HEK293 (cell line): ENCODE measurements around the gene C1orf52.
A peak's percentile ranks its signal among the peaks of the same experiment; 100 is the strongest.

Source experiments
- CTCF ChIA-PET: fragments of 350-600 bp; formaldehyde crosslinking; extraction: SDS; loops from one replicate; lab custom pipeline; 2021; ENCODE audit warnings: antibody characterized with exemption; lab: Yijun Ruan, JAX
- POLR2A ChIA-PET: fragments of 300-600 bp; formaldehyde crosslinking; extraction: SDS; loops from one replicate; lab custom pipeline; 2020; ENCODE audit warnings: antibody characterized with exemption, inconsistent platforms; lab: Yijun Ruan, JAX
- H3K27ac ChIP-seq: fragments of 200-500 bp; sonication (Bioruptor generic); 2 replicates; pipeline ENCODE4 v1.5.1; 2014; ENCODE audit warnings: low read depth, low read length, control low read depth, inconsistent platforms; ENCODE audit errors: extremely low read depth
- H3K36me3 ChIP-seq, 2 experiments: fragments of 200-500 bp in 1 of 2; sonication (Bioruptor generic) in 1 of 2; 1 replicate in 1 of 2; 2 replicates in 1 of 2; pipeline ENCODE4 v1.5.1; 2014 to 2017; ENCODE audit warnings: inconsistent platforms in 2 of 2, low read length in 2 of 2; ENCODE audit not compliant: control insufficient read depth in 2 of 2, insufficient read depth in 1 of 2
- H3K4me1 ChIP-seq: fragments of 200-500 bp; sonication (Bioruptor generic); 2 replicates; pipeline ENCODE4 v1.5.1; 2014; ENCODE audit warnings: mild to moderate bottlenecking, low read length, inconsistent platforms; ENCODE audit not compliant: control insufficient read depth, insufficient read depth
- H3K4me3 ChIP-seq: 2 replicates; pipeline ENCODE4 v1.5.1; 2011; ENCODE audit warnings: low read depth, mild to moderate bottlenecking, control low read depth, low read length, moderate library complexity
- H3K9me3 ChIP-seq: fragments of 200-500 bp; sonication (Bioruptor generic); 2 replicates; pipeline ENCODE4 v1.5.1; 2014; ENCODE audit warnings: low read depth, low read length, inconsistent platforms; ENCODE audit not compliant: control insufficient read depth, insufficient read depth
- EGR2 ChIP-seq: fragments of 450-650 bp; formaldehyde crosslinking; IDR thresholded peaks from 2 replicates; pipeline ENCODE4 v1.5.1; 2016; ENCODE audit warnings: low read depth, missing biosample characterization, missing genetic modification characterization
- GLIS1 ChIP-seq: fragments of 450-650 bp; formaldehyde crosslinking; IDR thresholded peaks from 2 replicates; pipeline ENCODE4 v1.5.1; 2016; ENCODE audit warnings: missing biosample characterization, missing genetic modification characterization
- HIC1 ChIP-seq: fragments of 450-650 bp; formaldehyde crosslinking; IDR thresholded peaks from 2 replicates; pipeline ENCODE4 v1.5.1; 2016; ENCODE audit warnings: missing biosample characterization, missing genetic modification characterization
- HOXC10 ChIP-seq: sonication (generic); formaldehyde crosslinking; IDR thresholded peaks from 2 replicates; pipeline ENCODE4 v1.8.1; 2023; ENCODE audit warnings: mild to moderate bottlenecking, missing genetic modification reagents
- MYNN ChIP-seq: fragments of 450-650 bp; formaldehyde crosslinking; IDR thresholded peaks from 2 replicates; pipeline ENCODE4 v1.5.1; 2016; ENCODE audit warnings: missing biosample characterization, missing genetic modification characterization, borderline replicate concordance
- MZF1 ChIP-seq: fragments of 450-650 bp; formaldehyde crosslinking; IDR thresholded peaks from 2 replicates; pipeline ENCODE4 v1.5.1; 2017; ENCODE audit warnings: missing biosample characterization, missing genetic modification characterization, borderline replicate concordance
- PRDM10 ChIP-seq: fragments of 450-650 bp; formaldehyde crosslinking; IDR thresholded peaks from 2 replicates; pipeline ENCODE4 v1.5.1; 2016; ENCODE audit warnings: missing biosample characterization, missing genetic modification characterization
- SCRT1 ChIP-seq: fragments of 450-650 bp; formaldehyde crosslinking; IDR thresholded peaks from 2 replicates; pipeline ENCODE4 v1.5.1; 2016; ENCODE audit warnings: missing biosample characterization, missing genetic modification characterization, borderline replicate concordance
- SP3 ChIP-seq: fragments of 450-650 bp; formaldehyde crosslinking; IDR thresholded peaks from 2 replicates; pipeline ENCODE4 v1.5.1; 2016; ENCODE audit warnings: missing biosample characterization, missing genetic modification characterization
- WT1 ChIP-seq: fragments of 450-650 bp; formaldehyde crosslinking; IDR thresholded peaks from 2 replicates; pipeline ENCODE4 v1.5.1; 2016; ENCODE audit warnings: missing biosample characterization, missing genetic modification characterization
- ZFHX2 ChIP-seq: fragments of 450-650 bp; formaldehyde crosslinking; conservative IDR thresholded peaks from 2 replicates; pipeline ENCODE4 v1.5.1; 2016; ENCODE audit warnings: missing biosample characterization, missing genetic modification characterization
- ZNF138 ChIP-seq: fragments of 450-650 bp; formaldehyde crosslinking; IDR thresholded peaks from 2 replicates; pipeline ENCODE4 v1.5.1; 2016; ENCODE audit warnings: missing biosample characterization, missing genetic modification characterization, borderline replicate concordance
- ZNF155 ChIP-seq: fragments of 450-650 bp; formaldehyde crosslinking; IDR thresholded peaks from 2 replicates; pipeline ENCODE4 v1.5.1; 2016; ENCODE audit warnings: missing biosample characterization, missing genetic modification characterization
- ZNF169 ChIP-seq: fragments of 450-650 bp; formaldehyde crosslinking; IDR thresholded peaks from 2 replicates; pipeline ENCODE4 v1.5.1; 2016; ENCODE audit warnings: missing biosample characterization, missing genetic modification characterization
- ZNF184 ChIP-seq: fragments of 450-650 bp; IDR thresholded peaks from 2 replicates; pipeline ENCODE4 v1.5.1; 2018; ENCODE audit warnings: missing biosample characterization, mild to moderate bottlenecking, missing genetic modification characterization
- ZNF202 ChIP-seq: fragments of 450-650 bp; formaldehyde crosslinking; IDR thresholded peaks from 2 replicates; pipeline ENCODE4 v1.5.1; 2016; ENCODE audit warnings: missing biosample characterization, missing genetic modification characterization, borderline replicate concordance
- ZNF211 ChIP-seq: fragments of 450-650 bp; formaldehyde crosslinking; IDR thresholded peaks from 2 replicates; pipeline ENCODE4 v1.5.1; 2016; ENCODE audit warnings: low read depth, missing biosample characterization, missing genetic modification characterization
- ZNF248 ChIP-seq: fragments of 450-650 bp; formaldehyde crosslinking; IDR thresholded peaks from 2 replicates; pipeline ENCODE4 v1.5.1; 2017; ENCODE audit warnings: missing biosample characterization, missing genetic modification characterization
- ZNF292 ChIP-seq: fragments of 450-650 bp; formaldehyde crosslinking; IDR thresholded peaks from 2 replicates; pipeline ENCODE4 v1.5.1; 2016; ENCODE audit warnings: low read depth, missing biosample characterization, missing genetic modification characterization, borderline replicate concordance
- ZNF324 ChIP-seq: fragments of 450-650 bp; formaldehyde crosslinking; IDR thresholded peaks from 2 replicates; pipeline ENCODE4 v1.5.1; 2016; ENCODE audit warnings: missing biosample characterization, missing genetic modification characterization
- ZNF621 ChIP-seq: fragments of 450-650 bp; formaldehyde crosslinking; IDR thresholded peaks from 2 replicates; pipeline ENCODE4 v1.5.1; 2017; ENCODE audit warnings: missing biosample characterization, missing genetic modification characterization
- ZNF664 ChIP-seq: fragments of 450-650 bp; formaldehyde crosslinking; IDR thresholded peaks from 2 replicates; pipeline ENCODE4 v1.5.1; 2016; ENCODE audit warnings: missing biosample characterization, missing genetic modification characterization
- ZNF701 ChIP-seq: fragments of 450-650 bp; formaldehyde crosslinking; IDR thresholded peaks from 2 replicates; pipeline ENCODE4 v1.5.1; 2016; ENCODE audit warnings: missing biosample characterization, missing genetic modification characterization
- ZNF747 ChIP-seq: fragments of 450-650 bp; formaldehyde crosslinking; IDR thresholded peaks from 2 replicates; pipeline ENCODE4 v1.5.1; 2016; ENCODE audit warnings: missing biosample characterization, missing genetic modification characterization
- ZNF768 ChIP-seq: fragments of 450-650 bp; formaldehyde crosslinking; IDR thresholded peaks from 2 replicates; pipeline ENCODE4 v1.5.1; 2018; ENCODE audit warnings: missing biosample characterization, mild to moderate bottlenecking, missing genetic modification characterization
- ZNF843 ChIP-seq: fragments of 450-650 bp; formaldehyde crosslinking; IDR thresholded peaks from 2 replicates; pipeline ENCODE4 v1.5.1; 2016; ENCODE audit warnings: missing biosample characterization, missing genetic modification characterization
- TF ChIP-seq, protein P1 (sequence below): fragments of 450-650 bp; formaldehyde crosslinking; IDR thresholded peaks from 2 replicates; pipeline ENCODE4 v1.5.1; 2016; ENCODE audit warnings: missing biosample characterization, missing genetic modification characterization

The C1orf52 gene

DNA sequence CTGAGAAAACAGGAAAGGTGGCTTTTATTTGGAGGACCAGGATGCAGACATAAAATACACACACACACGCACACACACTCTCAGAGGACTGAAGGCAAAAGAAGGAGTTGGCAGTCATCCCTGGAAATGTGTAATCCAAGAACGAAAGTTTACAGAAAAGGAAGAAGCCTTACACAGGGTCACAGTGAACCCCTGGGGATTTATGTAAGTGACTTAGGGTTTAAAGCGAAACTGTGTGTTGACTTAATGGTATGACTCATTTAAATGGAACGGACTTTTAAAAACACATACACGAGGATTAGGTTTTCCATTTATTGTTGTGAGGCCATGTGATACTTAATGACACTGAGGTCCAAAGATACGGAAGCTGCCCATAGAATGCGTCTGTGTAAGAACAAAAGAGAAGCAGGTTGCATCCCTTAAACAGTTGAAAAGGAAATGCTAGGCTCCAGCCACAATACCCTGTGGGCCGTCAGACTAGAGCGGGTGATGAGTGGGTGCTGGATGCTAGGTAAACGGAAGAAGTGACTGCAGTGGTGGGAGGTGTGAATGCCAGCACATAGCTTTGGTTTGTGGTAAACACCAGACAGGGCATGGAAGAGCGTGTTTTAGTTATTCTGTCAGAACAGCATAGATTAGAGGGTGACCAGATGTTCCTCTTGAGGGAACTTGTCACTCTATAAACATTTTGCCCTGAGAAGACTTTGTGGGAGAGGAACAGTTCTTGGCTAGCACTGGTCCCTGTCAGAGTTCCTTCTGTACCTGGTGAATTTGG, 38.6 kb upstream of the C1orf52 start:
- POLR2A ChIA-PET = interaction anchor here (1.0 to 2.0 kb wide), 4 partner anchors 21 to 309 kb away, joined by 4 to 19 read pairs (median 8); partner anchors contain the start of genes BCL10 and C1orf52
- TF ChIP-seq HOXC10 = no peak
- no peak for TF ChIP-seq ZNF202 (tag by site-specific recombination)
- TF ChIP-seq ZNF211 (tag by site-specific recombination) = no peak
- TF ChIP-seq ZNF768 = no peak
- no peak for TF ChIP-seq ZNF621 (tag by site-specific recombination)
- peak; percentile 63; the same call in 1 of the 2 replicates for TF ChIP-seq ZNF155 (tag by site-specific recombination)
- peak; percentile 92 for TF ChIP-seq ZNF324
- TF ChIP-seq GLIS1 (tag by site-specific recombination) = peak; percentile 78
- no peak for TF ChIP-seq ZNF169 (tag by site-specific recombination)
- peak; percentile 85 for TF ChIP-seq PRDM10 (tag by site-specific recombination)
- TF ChIP-seq, protein P1, sequence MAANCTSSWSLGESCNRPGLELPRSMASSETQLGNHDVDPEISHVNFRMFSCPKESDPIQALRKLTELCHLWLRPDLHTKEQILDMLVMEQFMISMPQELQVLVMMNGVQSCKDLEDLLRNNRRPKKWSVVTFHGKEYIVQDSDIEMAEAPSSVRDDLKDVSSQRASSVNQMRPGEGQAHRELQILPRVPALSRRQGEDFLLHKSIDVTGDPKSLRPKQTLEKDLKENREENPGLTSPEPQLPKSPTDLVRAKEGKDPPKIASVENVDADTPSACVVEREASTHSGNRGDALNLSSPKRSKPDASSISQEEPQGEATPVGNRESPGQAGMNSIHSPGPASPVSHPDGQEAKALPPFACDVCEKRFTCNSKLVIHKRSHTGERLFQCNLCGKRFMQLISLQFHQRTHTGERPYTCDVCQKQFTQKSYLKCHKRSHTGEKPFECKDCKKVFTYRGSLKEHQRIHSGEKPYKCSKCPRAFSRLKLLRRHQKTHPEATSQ (tag by site-specific recombination) = no peak
- TF ChIP-seq MYNN (tag by site-specific recombination) = peak; percentile 91
- no peak for TF ChIP-seq ZNF292
- TF ChIP-seq ZNF747 (tag by site-specific recombination) = no peak
- peak; percentile 94 for TF ChIP-seq MZF1 (tag by site-specific recombination)
- peak; percentile 84 for TF ChIP-seq WT1
- peak; percentile 99 for TF ChIP-seq ZNF843 (tag by site-specific recombination)
- TF ChIP-seq ZNF664 (tag by site-specific recombination) = peak; percentile 78
- TF ChIP-seq ZNF248 (tag by site-specific recombination) = no peak
- no peak for TF ChIP-seq ZNF138 (tag by site-specific recombination)
- TF ChIP-seq ZFHX2 = peak; percentile 94
- 0 out of 2 replicates have a peak, but pooled peaks have one; percentile 49 for TF ChIP-seq SCRT1 (tag by site-specific recombination)
- TF ChIP-seq HIC1 = peak; percentile 98
- TF ChIP-seq SP3 (tag by site-specific recombination) = peak; percentile 68
- TF ChIP-seq ZNF184 (tag by site-specific recombination) = peak; percentile 68; the same call in 1 of the 2 replicates
- TF ChIP-seq EGR2 (tag by site-specific recombination) = peak; percentile 85
- no peak for TF ChIP-seq ZNF701 (tag by site-specific recombination)

More for the DNA sequence above, 38.6 kb upstream of the C1orf52 start:
- H3K4me3 ChIP-seq = no peak overlapping the region; the same call in 1 of the 2 replicates
- H3K9me3 ChIP-seq = no peaks in the 10 kb centered on the region
- H3K4me1 ChIP-seq = peaks cover 18% of the 10 kb centered on the region
- CTCF ChIA-PET = interaction anchor here (0.7 to 3.1 kb wide), 9 partner anchors 10 to 1411 kb away, joined by 3 to 16 read pairs (median 4); partner anchors contain the start of gene C1orf52
- H3K27ac ChIP-seq = peak overlapping the region; percentile 76
- H3K36me3 ChIP-seq = no peaks in the 10 kb centered on the region
